Neural progenitor cell (in vitro differentiated cells): Measurements from ENCODE around the gene FBXO34.

ENCODE experiments used
- EZH2 ChIP-seq: fragments of 200-600 bp; sonication (generic); IDR thresholded peaks from 2 replicates; pipeline ENCODE4 v1.6.1; 2017; ENCODE audit warnings: antibody characterized with exemption, mild to moderate bottlenecking, moderate library complexity
- EZH2phosphoT487 ChIP-seq: fragments of 200-600 bp; sonication (generic); IDR thresholded peaks from 2 replicates; pipeline ENCODE4 v1.6.1; 2017; ENCODE audit warnings: antibody characterized with exemption
- TF ChIP-seq, protein P1 (sequence below): fragments of 200-600 bp; sonication (generic); IDR thresholded peaks from 2 replicates; pipeline ENCODE4 v1.5.1; 2017; ENCODE audit warnings: antibody characterized with exemption, mild to moderate bottlenecking

DNA sequence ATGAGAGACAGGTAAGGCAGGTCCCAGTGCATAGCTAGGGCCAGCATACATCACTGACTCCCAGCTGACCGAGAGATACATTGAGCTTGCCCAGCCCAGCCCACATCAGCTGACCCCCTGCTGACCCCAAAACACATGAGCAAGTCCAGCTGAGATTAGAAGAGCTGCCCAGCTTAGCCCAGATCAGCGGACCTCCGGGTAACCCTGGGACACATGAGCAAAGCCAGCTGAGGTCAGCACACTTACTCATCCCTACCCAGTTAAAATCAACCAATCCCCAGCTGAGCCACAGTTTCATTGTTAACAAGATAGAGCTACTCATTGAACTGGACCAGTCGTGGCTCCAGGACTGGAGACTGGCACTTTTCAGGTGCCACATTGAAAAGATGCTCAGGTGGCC lies 21.8 kb upstream of the FBXO34 start:
- TF ChIP-seq, protein P1, sequence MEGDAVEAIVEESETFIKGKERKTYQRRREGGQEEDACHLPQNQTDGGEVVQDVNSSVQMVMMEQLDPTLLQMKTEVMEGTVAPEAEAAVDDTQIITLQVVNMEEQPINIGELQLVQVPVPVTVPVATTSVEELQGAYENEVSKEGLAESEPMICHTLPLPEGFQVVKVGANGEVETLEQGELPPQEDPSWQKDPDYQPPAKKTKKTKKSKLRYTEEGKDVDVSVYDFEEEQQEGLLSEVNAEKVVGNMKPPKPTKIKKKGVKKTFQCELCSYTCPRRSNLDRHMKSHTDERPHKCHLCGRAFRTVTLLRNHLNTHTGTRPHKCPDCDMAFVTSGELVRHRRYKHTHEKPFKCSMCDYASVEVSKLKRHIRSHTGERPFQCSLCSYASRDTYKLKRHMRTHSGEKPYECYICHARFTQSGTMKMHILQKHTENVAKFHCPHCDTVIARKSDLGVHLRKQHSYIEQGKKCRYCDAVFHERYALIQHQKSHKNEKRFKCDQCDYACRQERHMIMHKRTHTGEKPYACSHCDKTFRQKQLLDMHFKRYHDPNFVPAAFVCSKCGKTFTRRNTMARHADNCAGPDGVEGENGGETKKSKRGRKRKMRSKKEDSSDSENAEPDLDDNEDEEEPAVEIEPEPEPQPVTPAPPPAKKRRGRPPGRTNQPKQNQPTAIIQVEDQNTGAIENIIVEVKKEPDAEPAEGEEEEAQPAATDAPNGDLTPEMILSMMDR = no peak
- no peak for TF ChIP-seq EZH2
- no peak for TF ChIP-seq EZH2phosphoT487
